Measurements from ENCODE around the gene MKKS. TPM values are rescaled to one million over a fixed set of nuclear protein-coding genes. Genes with fewer than 3 reads are reported as not detected.

The MKKS gene
- total RNA-seq, 1 donor from 2014 or later, result 10.7 TPM

GRCh38 chr20:10453241-10453640, 19.2 kb upstream of the MKKS start:
- intact Hi-C loops (cut with micrococcal nuclease), result no loop called here

DNA sequence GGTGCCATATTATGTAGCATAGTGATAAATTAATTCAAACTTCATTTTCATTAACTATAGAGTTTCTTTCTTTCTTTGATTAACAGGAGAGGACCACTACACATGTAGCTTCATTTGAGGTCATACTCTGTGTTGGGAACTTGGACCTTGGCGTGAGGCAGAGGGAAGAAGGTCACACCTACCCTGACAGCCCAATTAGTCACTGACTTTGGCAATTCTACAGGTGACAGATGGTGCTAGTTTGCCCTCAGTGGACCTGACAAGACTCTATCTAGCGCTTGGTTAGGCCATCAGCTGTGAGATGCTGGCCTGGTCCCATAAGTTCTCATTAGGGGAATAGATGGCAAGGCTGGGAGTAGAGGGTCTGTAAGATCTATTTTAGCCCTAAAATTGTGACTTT, 15.2 kb upstream of the MKKS start:
- intact Hi-C loops (cut with micrococcal nuclease), result no loop called here

DNA sequence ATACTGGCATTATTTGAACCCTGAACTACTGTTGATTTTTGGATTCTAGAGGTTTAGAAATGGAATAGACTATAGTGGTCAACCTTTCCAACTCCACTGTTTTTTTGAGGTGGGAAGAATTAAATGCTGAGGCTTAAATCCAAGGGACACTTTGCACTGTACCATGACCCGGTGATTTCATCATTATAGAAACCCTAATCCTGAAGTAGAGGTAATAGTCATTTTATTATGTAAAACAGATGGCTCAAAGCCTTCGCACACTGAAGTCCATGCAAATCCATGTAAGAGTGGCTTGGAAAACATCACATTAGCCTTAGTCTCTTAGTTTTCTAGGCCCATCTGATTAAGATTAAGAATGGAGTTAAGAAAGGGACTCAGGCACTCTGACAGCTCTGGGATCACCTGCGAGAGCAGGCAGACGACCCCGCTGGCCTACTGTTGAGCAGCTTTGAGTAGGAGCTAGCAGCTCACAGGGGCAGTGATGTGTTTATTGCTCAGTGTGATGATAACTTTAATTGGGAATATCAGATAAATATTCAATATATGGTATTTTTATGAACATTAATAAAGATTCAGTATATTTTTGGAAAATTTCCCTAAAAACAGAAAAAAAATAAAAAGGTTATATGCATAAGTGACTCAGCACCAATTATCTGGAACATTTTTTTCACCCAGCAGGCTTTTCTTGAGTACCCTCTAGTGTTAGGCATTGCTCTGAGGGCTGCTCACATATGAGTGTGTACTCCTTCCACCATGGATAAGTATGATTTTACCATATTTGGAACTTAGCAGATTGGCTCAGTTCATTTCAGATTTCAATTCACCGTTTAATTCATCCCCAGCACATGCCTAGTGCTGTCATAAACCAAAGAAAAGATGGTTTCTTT, 14.5 kb upstream of the MKKS start:
- intact Hi-C loops (cut with micrococcal nuclease), result no loop called here

GRCh38 chr20:10447028-10447427, 13.0 kb upstream of the MKKS start:
- intact Hi-C loops (cut with micrococcal nuclease), result loop anchor here (1.0 kb wide), 1 partner anchor 12 kb away; the partner anchor contains the start of gene SLX4IP

GRCh38 chr20:10445758-10446157, 11.7 kb upstream of the MKKS start:
- intact Hi-C loops (cut with micrococcal nuclease), result no loop called here

DNA sequence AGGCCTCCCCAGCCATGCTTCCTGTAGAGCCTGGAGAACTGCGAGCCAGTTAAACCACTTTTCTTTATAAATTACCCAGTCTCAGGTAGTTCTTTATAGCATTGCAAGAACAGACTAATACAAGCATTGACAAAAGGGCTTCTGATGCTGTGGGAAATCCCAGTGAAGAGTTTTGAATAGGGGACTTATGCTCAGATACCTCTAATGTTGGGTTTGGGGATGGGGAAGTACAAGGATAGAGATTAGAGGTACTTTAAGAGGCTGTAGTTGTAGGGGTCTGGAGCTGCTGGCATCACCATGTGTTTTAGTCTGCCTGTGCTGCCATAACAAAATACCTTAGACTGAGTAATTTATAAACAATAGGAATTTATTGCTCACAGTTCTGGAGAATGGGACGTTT, 9.9 kb upstream of the MKKS start:
- intact Hi-C loops (cut with micrococcal nuclease), result no loop called here

DNA sequence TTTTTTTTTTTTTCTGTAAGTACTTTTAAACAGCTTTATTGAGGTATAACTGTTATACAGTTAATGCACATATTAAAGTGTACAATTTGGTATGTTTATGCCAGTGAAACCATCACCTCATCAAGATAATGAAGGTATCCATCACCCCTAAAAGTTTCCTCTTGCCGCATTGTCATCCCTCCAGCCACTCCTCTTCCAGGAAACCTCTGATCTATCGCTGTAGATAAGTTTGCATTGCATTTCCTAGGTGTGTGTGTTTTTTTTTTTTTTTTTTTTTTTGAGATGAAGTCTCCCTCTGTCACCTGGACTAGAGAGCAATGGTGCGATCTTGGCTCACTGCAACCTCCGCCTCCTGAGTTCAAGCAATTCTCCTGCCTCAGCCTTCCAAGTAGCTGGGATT, 4.2 kb upstream of the MKKS start:
- intact Hi-C loops (cut with micrococcal nuclease), result no loop called here

- intact Hi-C loops (cut with micrococcal nuclease), result no loop called here
Observed at GRCh38 chr20:10436053-10436699, 2.2 kb upstream of the MKKS start.

- intact Hi-C loops (cut with micrococcal nuclease), result loop anchor here (1.0 to 5.0 kb wide), 8 partner anchors 12 to 398 kb away; partner anchors contain the start of gene SNAP25
Observed at GRCh38 chr20:10434832-10435812, 1.1 kb upstream of the MKKS start, which contains the start of gene SLX4IP. Gene SLX4IP, plus strand, starts transcription at chr20:10435305. Its CDS starts 22,900 bp downstream, at chr20:10458205.

DNA sequence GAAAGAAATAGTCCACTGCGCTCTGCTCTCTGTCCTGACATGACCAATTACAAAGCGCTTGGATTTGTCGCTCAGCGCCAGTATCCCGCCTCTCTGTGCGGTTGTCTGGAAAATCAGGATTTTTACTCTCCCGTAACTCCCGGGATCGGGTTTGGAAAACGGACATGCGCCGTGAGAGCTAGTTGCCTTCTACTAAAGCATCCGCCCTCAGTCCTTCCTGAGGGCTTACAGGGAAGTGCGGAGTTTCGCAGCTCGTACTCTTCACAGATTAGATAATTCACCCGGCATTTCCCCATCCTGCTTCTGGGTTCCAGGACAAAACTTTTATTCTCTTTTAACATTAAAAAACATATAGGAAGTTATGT, 427 bp upstream of the MKKS start:
- intact Hi-C loops (cut with micrococcal nuclease), result loop anchor here (1.0 to 5.0 kb wide), 6 partner anchors 68 to 397 kb away; no protein-coding TSS in a partner anchor

DNA sequence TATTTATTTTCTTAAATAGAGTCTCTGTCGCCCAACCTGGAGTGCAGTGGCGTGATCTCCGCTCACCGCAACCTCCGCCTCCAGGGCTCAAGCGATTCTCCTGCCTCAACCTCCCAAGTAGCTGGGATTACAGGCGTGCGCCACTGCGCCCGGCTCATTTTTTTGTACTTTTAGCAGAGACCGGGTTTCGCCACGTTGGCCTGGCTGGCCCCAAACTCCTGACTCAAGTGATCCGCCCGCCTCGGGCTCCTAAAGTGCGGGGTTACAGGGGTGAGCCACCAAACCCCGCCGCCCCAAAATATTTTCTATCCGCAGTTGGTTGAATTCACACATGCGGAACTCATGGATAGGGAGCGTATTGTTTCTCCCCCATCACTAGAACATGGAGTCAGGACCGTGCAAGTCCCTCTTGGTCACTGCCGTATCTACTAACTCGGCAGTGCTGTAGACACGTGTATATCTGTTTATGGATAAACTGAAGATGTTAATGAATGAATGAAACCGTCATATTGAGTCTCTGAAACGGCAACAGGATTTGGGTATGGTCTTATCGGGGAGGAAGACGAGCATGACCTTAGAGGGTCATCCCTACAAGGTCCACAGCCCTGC, 904 bp downstream of the MKKS start:
- intact Hi-C loops (cut with micrococcal nuclease), result loop anchor here (5.0 kb wide), 1 partner anchor 396 kb away; no protein-coding TSS in a partner anchor

DNA sequence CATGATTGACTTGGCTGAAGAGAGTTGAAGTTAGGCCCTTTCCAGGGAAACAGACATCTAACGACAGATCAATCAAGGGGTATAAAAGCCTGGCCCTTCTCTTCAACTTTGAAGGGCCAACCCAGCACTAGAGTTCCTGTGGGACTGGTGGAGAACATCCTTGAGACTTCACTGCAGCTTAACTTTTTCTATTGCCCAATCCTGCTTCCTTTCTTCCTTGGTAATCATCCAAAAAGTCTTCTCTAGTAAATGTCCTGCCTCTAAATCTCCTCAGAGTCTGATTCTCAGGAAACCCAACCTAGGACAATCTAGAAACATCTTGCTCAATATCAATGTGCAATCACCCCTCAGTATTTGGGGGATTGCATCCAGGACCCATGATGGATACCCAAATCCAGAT, 1.9 kb downstream of the MKKS start:
- intact Hi-C loops (cut with micrococcal nuclease), result loop anchor here (5.0 kb wide), 1 partner anchor 395 kb away; no protein-coding TSS in a partner anchor

- intact Hi-C loops (cut with micrococcal nuclease), result loop anchor here (5.0 kb wide), 1 partner anchor 393 kb away; no protein-coding TSS in a partner anchor
Observed at GRCh38 chr20:10430704-10431103, 3.3 kb downstream of the MKKS start.

- intact Hi-C loops (cut with micrococcal nuclease), result loop anchor here (5.0 kb wide), 1 partner anchor 393 kb away; no protein-coding TSS in a partner anchor
Observed at GRCh38 chr20:10430000-10430466, 4.0 kb downstream of the MKKS start.

- intact Hi-C loops (cut with micrococcal nuclease), result no loop called here
Observed at GRCh38 chr20:10429443-10429981, 4.5 kb downstream of the MKKS start.

- intact Hi-C loops (cut with micrococcal nuclease), result no loop called here
Observed at GRCh38 chr20:10428008-10428407, 6.0 kb downstream of the MKKS start.

- intact Hi-C loops (cut with micrococcal nuclease), result loop anchor here (1.0 kb wide), 2 partner anchors 110 to 449 kb away; no protein-coding TSS in a partner anchor
Observed at GRCh38 chr20:10427060-10427692, 6.8 kb downstream of the MKKS start.

- intact Hi-C loops (cut with micrococcal nuclease), result no loop called here
Observed at GRCh38 chr20:10423735-10424134, 10.3 kb downstream of the MKKS start.

DNA sequence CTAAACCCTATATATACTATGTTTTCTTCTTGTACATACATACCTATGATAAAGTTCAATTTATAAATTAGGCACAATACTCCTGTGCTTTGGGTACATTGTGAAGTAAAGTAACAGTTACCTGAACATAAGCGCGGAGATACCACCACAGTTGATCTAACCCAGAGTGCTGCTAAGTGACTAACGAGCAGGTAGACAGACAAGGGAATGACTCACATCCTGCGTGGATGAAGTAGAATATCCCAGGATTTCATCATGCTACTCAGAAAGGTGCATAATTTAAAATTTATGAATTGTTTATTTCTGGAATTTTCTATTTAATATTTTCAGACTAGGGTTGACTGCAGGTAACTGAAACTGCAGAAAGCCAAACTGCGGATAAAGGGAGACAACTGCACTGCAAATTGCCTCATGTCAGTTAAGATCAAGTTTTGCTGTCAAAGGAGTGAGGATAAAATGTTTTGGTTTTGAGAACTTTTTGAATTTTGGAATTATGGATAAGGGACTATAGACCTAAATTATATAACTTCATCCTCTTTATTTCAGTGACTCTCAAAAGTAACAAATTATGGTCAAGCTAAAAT, 14.4 kb downstream of the MKKS start:
- intact Hi-C loops (cut with micrococcal nuclease), result no loop called here

All from T-helper 2 cell treated with Interferon-gamma antibody and Interleukin-4, amounts not matched to agents 100 ng/mL and 5 ng/mL, for 36 hours (primary cell).